NCI-H774 (cell line): ENCODE results near the gene KLHL14.

ENCODE experiments used
- DNase-seq: peaks from one replicate; lab custom pipeline; 2025; lab: John Stamatoyannopoulos, UW

KLHL14 gene

DNA sequence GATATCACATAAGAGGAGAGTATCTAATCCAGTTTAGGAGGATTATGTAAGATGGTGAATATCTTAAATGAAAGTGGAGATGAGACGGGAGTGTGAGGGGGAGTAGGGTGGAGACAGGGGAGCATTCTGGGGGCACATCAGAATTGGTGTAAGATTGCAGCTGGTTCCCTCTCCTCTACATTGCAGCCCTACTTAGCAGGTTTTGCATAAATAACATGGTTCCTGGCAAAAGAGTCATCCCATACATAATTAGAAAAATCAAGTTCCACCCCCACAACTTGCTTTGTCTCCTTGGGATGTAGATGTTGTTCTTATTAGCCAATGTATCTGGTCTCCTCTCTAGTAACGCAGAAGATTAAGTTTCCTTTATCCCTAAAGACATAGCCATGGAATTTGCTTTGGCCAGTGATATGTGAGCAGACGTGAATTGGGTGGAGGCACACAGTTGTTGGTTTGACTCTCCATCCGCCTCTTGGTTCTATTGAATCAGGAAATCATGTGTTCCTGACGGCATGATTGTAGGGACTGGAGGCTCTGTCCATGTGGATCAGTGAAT is 137.9 kb downstream of the KLHL14 start:
- no peak for DNase-seq

DNA sequence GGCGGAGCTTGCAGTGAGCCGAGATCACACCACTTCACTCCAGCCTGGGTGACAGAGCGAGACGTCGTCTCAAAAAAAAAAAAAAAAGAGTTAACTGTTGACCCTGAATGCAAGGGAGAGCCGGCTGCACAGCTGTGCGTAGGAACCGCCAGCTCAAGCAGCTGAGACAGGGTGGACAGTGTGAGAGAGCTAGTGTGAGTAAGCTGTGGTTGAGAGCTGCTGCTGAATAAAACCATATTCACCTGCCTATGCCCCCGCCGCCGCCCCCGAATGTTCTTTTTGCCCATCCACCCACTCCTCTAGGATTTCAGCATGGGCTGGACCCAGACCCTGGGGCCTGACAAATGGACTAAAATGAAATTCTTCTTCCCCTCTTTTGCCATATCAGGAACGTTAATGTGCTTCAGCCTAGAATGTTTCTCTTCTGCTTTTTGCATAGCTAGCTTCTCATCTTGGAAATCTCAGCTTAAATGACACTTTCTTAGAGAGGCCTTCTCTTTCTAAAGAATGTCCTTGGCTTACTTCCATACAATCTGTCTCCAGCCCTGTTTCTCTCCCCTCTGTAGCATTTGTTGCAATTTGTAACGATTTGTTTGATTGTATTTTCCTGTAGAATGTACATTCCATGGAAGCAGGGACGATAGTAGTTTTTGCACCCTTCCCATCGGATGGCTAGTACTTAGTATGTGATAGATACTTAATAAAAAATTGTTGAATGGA is 142.7 kb downstream of the KLHL14 start:
- no peak for DNase-seq

- no peak for DNase-seq
Observed at GRCh38 chr18:32629292-32629691, 143.5 kb downstream of the KLHL14 start.

- no peak for DNase-seq
Observed at GRCh38 chr18:32624182-32624723, 148.6 kb downstream of the KLHL14 start.

DNA sequence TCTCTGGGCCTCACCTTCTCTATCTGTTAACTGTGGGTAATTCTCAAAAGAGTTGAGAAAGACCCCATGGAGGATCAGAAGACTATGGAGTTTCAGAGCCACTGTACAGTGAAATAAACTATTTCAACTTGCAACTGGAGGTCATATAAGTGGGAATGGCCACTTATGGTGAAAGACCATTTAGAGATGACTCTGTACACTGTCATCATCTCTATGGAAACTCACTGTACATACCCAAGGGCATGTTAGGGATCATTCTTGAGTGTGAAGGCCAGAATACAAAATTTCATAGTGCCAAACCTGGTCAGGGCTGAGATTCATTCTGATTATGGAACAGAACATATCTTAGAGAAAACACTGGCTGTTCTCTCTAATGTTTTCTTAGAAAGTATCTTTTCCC is 149.3 kb downstream of the KLHL14 start:
- DNase-seq: no peak
